ENCODE data around the gene KRTAP12-1. TPM values are rescaled to one million over a fixed set of nuclear protein-coding genes. Genes with fewer than 3 reads are reported as not detected.

The KRTAP12-1 gene
- polyA plus RNA-seq, 3 donors, result not detected

- Histone ChIP-seq H2AFZ (ENCODE audit: insufficient read depth, low read depth, low read length, poor library complexity, severe bottlenecking) (no peak overlapping the region), H3K79me2 (ENCODE audit: insufficient read depth, low read length) (no peaks in the 10 kb centered on the region), H3K27me3 (ENCODE audit: control insufficient read depth in 2 of 2, insufficient read depth in 2 of 2, low read length in 2 of 2) (peaks cover 16 to 27% of the 10 kb centered on the region in 2 donors), H3K27ac (ENCODE audit: low read depth in 1 of 2, low read length in 2 of 2) (no peak overlapping the region), H3K9me3 (replicated peaks in 1 of 2; ENCODE audit: control insufficient read depth in 1 of 2, insufficient read depth in 1 of 2, low read length in 2 of 2) (peaks cover 0 to 5% of the 10 kb centered on the region in 2 donors), H4K20me1 (ENCODE audit: insufficient read depth, low read length) (no peaks in the 10 kb centered on the region), H3K36me3 (replicated peaks in 1 of 2; ENCODE audit: control insufficient read depth in 1 of 2, insufficient read depth in 2 of 2, low read length in 2 of 2) (no peaks in the 10 kb centered on the region), H3K4me3 (replicated peaks in 1 of 3; ENCODE audit: low read depth in 2 of 3, low read length in 3 of 3) (no peak overlapping the region), H3K4me1 (ENCODE audit: control insufficient read depth in 1 of 2, insufficient read depth in 2 of 2, low read length in 2 of 2) (no peaks in the 10 kb centered on the region), H3K9ac (ENCODE audit: insufficient read depth, low read length, poor library complexity, severe bottlenecking) (no peak overlapping the region), H3K4me2 (replicated peaks; ENCODE audit: extremely low read depth, low read length, poor library complexity, severe bottlenecking) (no peak overlapping the region)
- Mint-ChIP-seq H3K36me3 (peaks cover 0 to 2% of the 10 kb centered on the region in 2 donors), H3K4me1 (peaks cover 3% of the 10 kb centered on the region), H3K27ac (no peak overlapping the region), H3K9me3 (peaks cover 0 to 10% (median 7%) of the 10 kb centered on the region in 7 donors), H3K4me3 (no peak overlapping the region), H3K27me3 (ENCODE audit: low read depth in 3 of 3) (peaks cover 29 to 55% (median 49%) of the 10 kb centered on the region in 3 donors)
- TF ChIP-seq CTCF (IDR thresholded peaks at IDR 0.05), result no peak
- no peak for DNase-seq
- intact Hi-C loops (cut with micrococcal nuclease), result no loop called here
- WGBS (ENCODE audit: insufficient coverage), result 94% methylated on average over 8 of the region's 8 CpGs
Observed at GRCh38 chr21:44727321-44727720, 45.4 kb upstream of the KRTAP12-1 start.

- no peak overlapping the region for H3K9ac ChIP-seq (ENCODE audit: insufficient read depth, low read length, poor library complexity, severe bottlenecking)
- H3K27me3 ChIP-seq (ENCODE audit: control insufficient read depth in 2 of 2, insufficient read depth in 2 of 2, low read length in 2 of 2), result peaks cover 16 to 29% of the 10 kb centered on the region in 2 donors
- no peaks in the 10 kb centered on the region for H3K79me2 ChIP-seq (ENCODE audit: insufficient read depth, low read length)
- no peak for DNase-seq
- intact Hi-C loops (cut with micrococcal nuclease), result no loop called here
- H3K4me1 ChIP-seq (ENCODE audit: control insufficient read depth in 1 of 2, insufficient read depth in 2 of 2, low read length in 2 of 2), result no peaks in the 10 kb centered on the region
- H3K4me2 ChIP-seq (replicated peaks; ENCODE audit: extremely low read depth, low read length, poor library complexity, severe bottlenecking), result no peak overlapping the region
- no peaks in the 10 kb centered on the region for H4K20me1 ChIP-seq (ENCODE audit: insufficient read depth, low read length)
- H3K4me3 ChIP-seq (replicated peaks in 1 of 3; ENCODE audit: low read depth in 2 of 3, low read length in 3 of 3), result no peak overlapping the region
- Mint-ChIP-seq H3K27ac (no peak overlapping the region), H3K4me3 (no peak overlapping the region), H3K4me1 (peaks cover 3% of the 10 kb centered on the region), H3K27me3 (ENCODE audit: low read depth in 3 of 3) (peaks cover 34 to 56% (median 51%) of the 10 kb centered on the region in 3 donors), H3K9me3 (peaks cover 0 to 10% (median 7%) of the 10 kb centered on the region in 7 donors), H3K36me3 (peaks cover 0 to 2% of the 10 kb centered on the region in 2 donors)
- peaks cover 0 to 5% of the 10 kb centered on the region in 2 donors for H3K9me3 ChIP-seq (replicated peaks in 1 of 2; ENCODE audit: control insufficient read depth in 1 of 2, insufficient read depth in 1 of 2, low read length in 2 of 2)
- H2AFZ ChIP-seq (ENCODE audit: insufficient read depth, low read depth, low read length, poor library complexity, severe bottlenecking), result no peak overlapping the region
- H3K36me3 ChIP-seq (replicated peaks in 1 of 2; ENCODE audit: control insufficient read depth in 1 of 2, insufficient read depth in 2 of 2, low read length in 2 of 2), result no peaks in the 10 kb centered on the region
- no peak overlapping the region for H3K27ac ChIP-seq (ENCODE audit: low read depth in 1 of 2, low read length in 2 of 2)
- no peak for TF ChIP-seq CTCF (IDR thresholded peaks at IDR 0.05)
- 90% methylated on average over 6 of the region's 6 CpGs for WGBS (ENCODE audit: insufficient coverage)
Observed at GRCh38 chr21:44726826-44727225, 44.9 kb upstream of the KRTAP12-1 start.

All from CD14-positive monocyte (primary cell).